GM20000 (cell line): ENCODE data around the gene SPOCK2.

Experiments
- DNase-seq: peaks from one replicate; pipeline ENCODE4 v3.0.0; 2012; ENCODE audit warnings: low spot score
- TF ChIP-seq, protein P1 (sequence below): IDR thresholded peaks from 2 replicates; pipeline ENCODE4 v1.5.1; 2012; ENCODE audit warnings: mild to moderate bottlenecking, control low read depth; ENCODE audit errors: extremely low read depth, missing control alignments

SPOCK2 gene

DNA sequence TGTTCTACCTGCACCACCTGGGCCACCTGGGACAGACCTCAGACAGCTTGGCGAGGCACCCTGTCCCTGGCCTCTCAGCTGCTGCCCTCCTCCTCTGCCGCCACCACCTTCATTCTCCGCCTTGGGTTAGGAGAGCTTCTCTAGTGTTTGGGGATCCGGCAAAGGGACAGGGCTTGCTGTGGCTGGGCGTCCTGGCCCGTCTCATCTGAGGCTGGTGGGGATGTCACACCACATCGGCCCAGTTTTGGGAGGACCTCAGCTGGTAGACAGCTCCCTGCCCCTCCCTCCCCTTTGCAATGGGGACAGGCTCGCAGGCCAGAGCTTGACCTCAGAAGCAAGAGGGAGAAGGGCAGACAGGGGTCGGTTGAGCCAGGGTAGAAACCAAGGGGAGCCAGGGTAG is 26.4 kb downstream of the SPOCK2 start:
- TF ChIP-seq, protein P1, sequence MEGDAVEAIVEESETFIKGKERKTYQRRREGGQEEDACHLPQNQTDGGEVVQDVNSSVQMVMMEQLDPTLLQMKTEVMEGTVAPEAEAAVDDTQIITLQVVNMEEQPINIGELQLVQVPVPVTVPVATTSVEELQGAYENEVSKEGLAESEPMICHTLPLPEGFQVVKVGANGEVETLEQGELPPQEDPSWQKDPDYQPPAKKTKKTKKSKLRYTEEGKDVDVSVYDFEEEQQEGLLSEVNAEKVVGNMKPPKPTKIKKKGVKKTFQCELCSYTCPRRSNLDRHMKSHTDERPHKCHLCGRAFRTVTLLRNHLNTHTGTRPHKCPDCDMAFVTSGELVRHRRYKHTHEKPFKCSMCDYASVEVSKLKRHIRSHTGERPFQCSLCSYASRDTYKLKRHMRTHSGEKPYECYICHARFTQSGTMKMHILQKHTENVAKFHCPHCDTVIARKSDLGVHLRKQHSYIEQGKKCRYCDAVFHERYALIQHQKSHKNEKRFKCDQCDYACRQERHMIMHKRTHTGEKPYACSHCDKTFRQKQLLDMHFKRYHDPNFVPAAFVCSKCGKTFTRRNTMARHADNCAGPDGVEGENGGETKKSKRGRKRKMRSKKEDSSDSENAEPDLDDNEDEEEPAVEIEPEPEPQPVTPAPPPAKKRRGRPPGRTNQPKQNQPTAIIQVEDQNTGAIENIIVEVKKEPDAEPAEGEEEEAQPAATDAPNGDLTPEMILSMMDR = no peak

DNA sequence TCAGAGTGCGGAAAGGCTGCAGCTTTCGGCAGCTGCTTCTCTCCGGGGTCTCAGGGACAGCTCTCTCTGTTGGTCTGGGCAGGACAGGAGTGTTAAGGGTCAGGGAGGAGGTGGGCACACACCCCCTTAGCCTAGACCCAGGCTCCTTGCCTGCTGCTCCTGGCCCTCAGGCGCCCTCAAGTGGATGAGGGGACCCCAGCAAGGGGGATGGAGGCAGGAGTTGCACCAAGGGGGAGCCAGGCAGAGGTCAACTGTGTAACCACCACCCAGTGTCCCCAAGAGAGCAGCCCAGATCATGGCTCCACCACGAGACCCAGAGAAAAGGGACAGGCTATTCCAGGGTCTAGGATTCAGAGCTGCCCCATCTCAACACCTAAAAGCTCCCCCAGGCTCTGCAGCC is 26.9 kb downstream of the SPOCK2 start:
- peak; percentile 64 for DNase-seq
- TF ChIP-seq, protein P1 = peak; percentile 52

More for the DNA sequence above, 26.4 kb downstream of the SPOCK2 start:
- no peak for DNase-seq

DNA sequence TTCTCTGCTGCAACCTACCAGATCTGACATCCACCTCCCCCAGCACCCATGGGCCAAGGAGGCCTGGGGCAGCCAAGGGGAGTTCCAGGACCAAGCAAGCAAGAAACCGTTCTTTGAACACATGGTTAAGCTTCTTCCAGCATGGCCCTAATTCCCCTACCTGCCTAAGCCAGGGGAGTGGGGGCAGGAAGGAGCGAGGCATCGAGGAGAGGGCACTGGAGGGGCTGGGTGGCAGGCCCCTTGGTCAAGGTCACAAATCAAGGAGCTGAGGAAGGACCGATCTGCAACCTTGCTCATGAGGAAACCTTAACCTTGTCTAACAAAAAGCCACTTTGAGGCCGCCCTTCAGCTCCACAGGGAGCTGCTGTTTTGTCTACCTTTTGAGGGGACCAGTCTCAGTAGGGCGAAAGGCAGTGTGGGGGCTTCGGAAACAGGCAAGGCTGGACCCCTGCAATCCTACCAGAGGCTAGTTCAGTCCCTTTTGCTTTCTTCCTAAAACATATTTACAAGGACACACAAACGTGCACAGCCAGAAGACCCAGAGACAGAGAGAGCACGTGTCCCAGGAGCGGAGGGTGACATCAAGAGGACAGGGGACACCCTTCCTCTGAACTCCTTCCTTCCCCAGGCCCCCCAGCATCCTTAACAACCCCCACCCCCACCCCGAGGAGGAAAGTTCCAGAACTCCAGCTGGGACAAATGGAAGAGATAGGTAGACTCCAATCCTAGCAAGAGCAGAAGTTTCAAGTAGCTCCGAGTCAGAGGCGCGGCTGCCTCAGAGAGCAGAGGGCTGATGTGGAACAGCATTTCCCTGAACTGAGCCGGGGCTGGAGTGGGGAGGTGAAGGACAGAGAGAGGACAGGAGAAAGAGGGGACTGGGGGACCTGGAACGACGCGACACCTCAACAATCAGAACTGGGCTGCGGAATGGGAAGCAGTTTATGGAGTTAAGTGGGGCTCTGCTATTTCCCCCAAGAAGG is 28.2 kb downstream of the SPOCK2 start:
- no peak for DNase-seq
- TF ChIP-seq, protein P1 = no peak

DNA sequence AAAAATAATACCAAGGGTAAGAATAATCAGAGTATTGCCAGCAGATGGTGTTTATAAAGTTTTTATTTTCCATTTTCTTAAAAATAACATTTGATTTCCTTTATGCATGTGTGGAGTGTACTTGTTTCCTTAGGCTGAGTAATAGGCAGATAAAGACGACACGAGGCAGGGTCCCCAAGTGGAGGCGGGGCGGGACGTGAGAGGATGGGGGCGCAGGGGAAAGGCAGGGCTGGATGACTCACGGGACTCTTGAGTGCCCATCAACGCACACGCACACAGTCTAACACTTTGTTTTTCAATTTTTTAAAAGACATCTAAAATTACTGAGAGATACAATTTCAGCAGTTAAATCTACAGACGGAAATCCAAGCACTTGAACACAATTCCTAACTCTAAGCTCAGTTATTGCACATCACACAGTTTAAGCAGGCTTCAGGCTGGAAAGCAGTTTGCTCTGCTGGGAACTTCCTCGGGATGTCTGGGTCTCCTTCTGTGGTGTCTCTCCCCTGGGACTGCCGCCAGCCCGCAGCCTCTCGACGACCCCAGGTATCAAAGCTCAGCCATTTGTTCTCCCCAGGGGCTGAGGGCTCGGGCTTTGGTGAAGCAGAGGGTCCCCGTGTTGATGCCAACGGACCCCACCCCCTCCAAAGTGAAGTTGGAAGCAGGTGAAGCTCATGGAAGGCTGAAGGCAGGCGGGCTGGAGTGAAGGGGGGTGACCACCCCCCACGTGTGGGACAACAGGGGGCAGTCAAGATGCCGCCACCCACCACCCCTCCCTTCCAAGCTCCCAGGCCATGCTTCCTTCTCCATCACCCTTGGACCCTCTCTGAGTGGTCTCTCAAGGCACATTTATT is 29.1 kb downstream of the SPOCK2 start:
- DNase-seq = no peak
- TF ChIP-seq, protein P1 = no peak

DNA sequence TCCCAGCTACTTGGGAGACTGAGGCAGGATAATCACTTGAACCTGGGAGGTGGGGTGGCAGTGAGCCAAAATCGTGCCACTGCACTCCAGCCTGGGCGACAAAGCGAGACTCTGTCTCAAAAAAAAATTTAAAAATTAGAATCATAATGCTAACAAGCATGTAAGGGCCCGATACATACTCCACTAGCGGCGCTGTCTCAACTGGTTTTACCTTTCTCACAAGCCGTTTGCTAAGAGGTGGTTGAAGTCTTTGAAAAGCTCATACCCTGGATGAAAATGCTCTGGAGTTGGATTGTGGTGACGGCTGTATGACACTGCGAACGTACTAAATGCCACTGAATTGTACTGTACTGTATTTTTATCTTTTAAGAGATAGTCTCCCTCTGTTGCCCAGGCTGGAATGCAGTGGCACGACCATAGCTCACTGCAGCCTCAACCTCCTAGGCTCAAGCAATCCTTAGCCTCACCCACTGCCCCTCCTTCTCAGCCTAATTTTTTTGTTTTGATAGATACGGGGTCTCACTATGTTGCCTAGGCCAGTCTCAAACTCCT is 29.9 kb downstream of the SPOCK2 start:
- DNase-seq = no peak
- TF ChIP-seq, protein P1 = no peak

DNA sequence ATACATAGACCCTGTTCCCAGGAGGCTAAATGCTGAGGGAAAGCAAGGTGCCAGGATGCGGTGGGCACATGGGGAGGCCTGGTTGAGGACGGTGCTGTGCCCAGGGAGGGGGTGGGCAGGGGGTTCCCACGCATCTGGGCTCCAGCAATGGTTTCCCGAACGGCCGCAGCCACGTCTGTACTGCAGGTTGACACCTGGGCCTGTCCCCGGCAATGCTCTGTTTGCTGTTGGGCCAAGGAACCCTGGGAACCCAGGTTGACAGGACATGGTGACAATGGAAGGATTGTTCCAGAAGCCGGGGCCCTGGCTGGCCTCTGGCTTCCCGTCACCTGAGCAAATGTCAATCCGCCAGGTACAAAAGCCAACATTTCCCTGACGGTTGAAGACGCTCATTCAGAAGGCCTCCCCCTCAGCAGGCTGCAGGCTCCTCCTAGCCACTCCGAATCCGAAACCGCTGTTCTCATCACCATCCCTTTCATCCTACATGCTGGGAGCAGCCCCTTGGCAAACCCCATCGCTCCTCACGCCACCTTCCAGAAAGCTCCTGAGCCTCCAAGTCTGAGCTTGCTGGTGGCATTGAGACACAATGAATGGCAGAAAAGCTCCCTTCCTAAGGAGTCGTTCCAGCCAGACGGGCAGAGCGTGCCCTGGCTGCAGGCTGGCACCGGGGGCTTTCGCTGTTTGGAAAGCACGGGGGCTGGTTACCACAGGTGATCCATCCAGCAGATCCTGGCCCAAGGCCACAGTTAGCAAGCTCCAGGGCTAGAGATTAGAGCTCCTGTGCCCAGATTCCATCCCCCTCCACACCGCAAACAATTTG is 31.2 kb downstream of the SPOCK2 start:
- TF ChIP-seq, protein P1 = no peak
- no peak for DNase-seq
